HG03520 (cell line): ENCODE results near the gene PCBP1.
"Not testable (repeated sequence)": the region's sequence is repeated elsewhere in the genome, so short reads cannot be mapped to it uniquely, and the experiment has no call there.

Experiments used
- ATAC-seq: cut with Tn5 transposase; IDR thresholded peaks from one replicate; pipeline ENCODE4 v1.9.1; 2021; ENCODE audit warnings: mild to moderate bottlenecking, moderate library complexity; ENCODE audit not compliant: unreplicated experiment

The PCBP1 gene

GRCh38 chr2:70123051-70123828, 36.0 kb downstream of the PCBP1 start:
- ATAC-seq = no peak

- ATAC-seq = no peak
These were observed 36.5 kb downstream of the PCBP1 start for GRCh38 chr2:70123829-70124116.

GRCh38 chr2:70124983-70125480, 37.8 kb downstream of the PCBP1 start:
- no peak for ATAC-seq

GRCh38 chr2:70125498-70125898, 38.2 kb downstream of the PCBP1 start:
- ATAC-seq = no peak

GRCh38 chr2:70126413-70126812, 39.1 kb downstream of the PCBP1 start:
- ATAC-seq = no peak

- no peak for ATAC-seq
These were observed 40.7 kb downstream of the PCBP1 start for GRCh38 chr2:70128005-70128404.

GRCh38 chr2:70131344-70132143, 44.3 kb downstream of the PCBP1 start:
- ATAC-seq = not testable (repeated sequence)

GRCh38 chr2:70132244-70133126, 45.2 kb downstream of the PCBP1 start:
- peak; percentile 41 for ATAC-seq

GRCh38 chr2:70133127-70133452, 45.8 kb downstream of the PCBP1 start:
- no peak for ATAC-seq

GRCh38 chr2:70133491-70134322, 46.4 kb downstream of the PCBP1 start:
- no peak for ATAC-seq

GRCh38 chr2:70134323-70134983, 47.2 kb downstream of the PCBP1 start:
- not testable (repeated sequence) for ATAC-seq
